Myocyte (in vitro differentiated cells): Measurements from ENCODE around the gene FFAR3. TPM values are rescaled to one million over a fixed set of nuclear protein-coding genes. Genes with fewer than 3 reads are reported as not detected.
"Not testable (repeated sequence)": the region's sequence is repeated elsewhere in the genome, so short reads cannot be mapped to it uniquely, and the experiment has no call there.

Experiments
- DNase-seq: peaks from one replicate; pipeline ENCODE4 v3.0.0-alpha.2; 2012; ENCODE audit warnings: low read depth
- microRNA-seq: library from miRNA; unstranded; fragments of <30 nt; microRNA quantifications from one replicate; pipeline ENCODE4, GENCODE V29; 2016
- total RNA-seq: library from RNA; depleted of rRNA; stranded (reverse); fragments of >200 nt; gene quantifications from 2 replicates; pipeline ENCODE4 v1.2.3, GENCODE V29; 2014

FFAR3 gene
- total RNA-seq, 1 donor from 2014 or later = not detected

GRCh38 chr19:35399948-35400772 is 41.9 kb downstream of the FFAR3 start:
- no peak for DNase-seq

- no peak for DNase-seq
These were observed 42.5 kb downstream of the FFAR3 start for GRCh38 chr19:35400773-35401100.

GRCh38 chr19:35401416-35401815 is 43.2 kb downstream of the FFAR3 start:
- not testable (repeated sequence) for DNase-seq

- DNase-seq = no peak
These were observed 45.0 kb downstream of the FFAR3 start for GRCh38 chr19:35403116-35403760.

- peak; percentile 50 for DNase-seq
These were observed 46.8 kb downstream of the FFAR3 start for GRCh38 chr19:35404879-35405622.

- DNase-seq = no peak
These were observed 49.4 kb downstream of the FFAR3 start for GRCh38 chr19:35407619-35408018.

GRCh38 chr19:35408284-35409171 is 50.3 kb downstream of the FFAR3 start:
- no peak for DNase-seq

- no peak for DNase-seq
These were observed 50.9 kb downstream of the FFAR3 start for GRCh38 chr19:35409191-35409590.

Small RNA genes within 50 kb of the gene (microRNA-seq; reads per million reads assigned to microRNA genes)
- gene MIR5196 = not detected

Other genes starting within 250 kb of the FFAR3 start
- 0.91 TPM in 1 of 2 replicates, not detected in the other for gene FXYD3, start 242.6 kb upstream of the FFAR3 start, total RNA-seq
- 0.68 and 1.4 TPM in 2 replicates for gene LGI4, start 223.4 kb upstream of the FFAR3 start, total RNA-seq
- gene FXYD1, start 219.6 kb upstream of the FFAR3 start, total RNA-seq = 22.9 and 36.6 TPM in 2 replicates
- not detected in 2 replicates for gene FXYD7, start 215.2 kb upstream of the FFAR3 start, total RNA-seq
- gene FXYD5, start 203.7 kb upstream of the FFAR3 start, total RNA-seq = 12.0 and 19.5 TPM in 2 replicates
- gene FAM187B, start 129.7 kb upstream of the FFAR3 start, total RNA-seq = not detected in 2 replicates
- gene LSR, start 109.5 kb upstream of the FFAR3 start, total RNA-seq = 0.43 and 0.83 TPM in 2 replicates
- 107 TPM in 2 replicates for gene USF2, start 89.5 kb upstream of the FFAR3 start, total RNA-seq
- gene HAMP, start 75.9 kb upstream of the FFAR3 start, total RNA-seq = not detected in 2 replicates
- not detected in 2 replicates for gene MAG, start 66.3 kb upstream of the FFAR3 start, total RNA-seq
- gene CD22, start 29.3 kb upstream of the FFAR3 start, total RNA-seq = 0.05 TPM in 1 of 2 replicates, not detected in the other
- gene FFAR1, start 10.6 kb upstream of the FFAR3 start, total RNA-seq = not detected in 2 replicates
- gene GPR42, start 12.6 kb downstream of the FFAR3 start, total RNA-seq = not detected in 2 replicates
- gene FFAR2, start 89.8 kb downstream of the FFAR3 start, total RNA-seq = not detected in 2 replicates
- gene KRTDAP, start 132.0 kb downstream of the FFAR3 start, total RNA-seq = not detected in 2 replicates
- 3.0 and 9.7 TPM in 2 replicates for gene DMKN, start 155.2 kb downstream of the FFAR3 start, total RNA-seq
- not detected in 2 replicates for gene SBSN, start 169.9 kb downstream of the FFAR3 start, total RNA-seq
- not detected in 2 replicates for gene GAPDHS, start 175.0 kb downstream of the FFAR3 start, total RNA-seq
- 124 and 137 TPM in 2 replicates for gene TMEM147, start 187.2 kb downstream of the FFAR3 start, total RNA-seq
- gene ATP4A, start 205.2 kb downstream of the FFAR3 start, total RNA-seq = not detected in 2 replicates
- not detected in 2 replicates for gene PMIS2, start 227.7 kb downstream of the FFAR3 start, total RNA-seq